ENCODE data around the gene PIP. TPM values are rescaled to one million over a fixed set of nuclear protein-coding genes. Genes with fewer than 3 reads are reported as not detected.
"Not testable (repeated sequence)": the region's sequence is repeated elsewhere in the genome, so short reads cannot be mapped to it uniquely, and the experiment has no call there.

Gene PIP
- total RNA-seq, 1 donor from 2014 or later: not detected

GRCh38 chr7:143130541-143130940 is 1.3 kb upstream of the PIP start:
- Histone ChIP-seq H3K9me3 (peaks cover 5% of the 10 kb centered on the region), H3K36me3 (no peaks in the 10 kb centered on the region), H3K4me3 (no peak overlapping the region), H3K4me1 (no peaks in the 10 kb centered on the region), H3K27me3 (no peaks in the 10 kb centered on the region), H3K27ac (no peak overlapping the region)
- no peak for ATAC-seq
- intact Hi-C loops (cut with DNase I): no loop called here
- DNase-seq: no peak
- no peak for TF ChIP-seq CTCF (IDR thresholded peaks at IDR 0.05)

- ATAC-seq (no peak), DNase-seq (no peak)
- Histone ChIP-seq H3K27ac (no peak overlapping the region), H3K4me1 (no peaks in the 10 kb centered on the region), H3K4me3 (no peak overlapping the region), H3K36me3 (no peaks in the 10 kb centered on the region), H3K27me3 (no peaks in the 10 kb centered on the region), H3K9me3 (no peaks in the 10 kb centered on the region)
- intact Hi-C loops (cut with DNase I): no loop called here
- TF ChIP-seq CTCF (IDR thresholded peaks at IDR 0.05): no peak
These were observed 15.2 kb downstream of the PIP start for GRCh38 chr7:143147070-143147469.

DNA sequence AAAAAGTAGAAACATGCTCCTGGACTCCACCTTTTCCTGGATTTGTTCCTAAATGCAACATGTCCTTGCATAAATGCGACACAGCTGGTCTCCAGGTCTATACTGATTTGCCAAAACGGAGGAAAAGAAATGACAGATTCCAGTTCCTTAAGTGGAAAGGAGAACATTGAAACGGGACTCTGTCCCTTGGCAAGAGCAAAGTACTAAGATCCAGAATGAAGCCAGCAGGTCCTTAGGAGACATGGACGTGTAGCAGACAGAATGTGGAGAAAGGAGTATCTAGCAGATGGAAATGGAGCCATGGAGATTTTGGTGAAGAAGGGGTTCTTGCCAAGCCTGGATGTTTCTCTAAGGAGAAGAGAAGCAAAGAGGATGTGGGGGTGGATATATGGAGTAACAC is 16.2 kb downstream of the PIP start:
- no peak for TF ChIP-seq CTCF (IDR thresholded peaks at IDR 0.05)
- Histone ChIP-seq H3K4me3 (no peak overlapping the region), H3K27ac (no peak overlapping the region), H3K27me3 (no peaks in the 10 kb centered on the region), H3K36me3 (no peaks in the 10 kb centered on the region), H3K4me1 (no peaks in the 10 kb centered on the region), H3K9me3 (no peaks in the 10 kb centered on the region)
- intact Hi-C loops (cut with DNase I): no loop called here
- no peak for DNase-seq
- no peak for ATAC-seq

DNA sequence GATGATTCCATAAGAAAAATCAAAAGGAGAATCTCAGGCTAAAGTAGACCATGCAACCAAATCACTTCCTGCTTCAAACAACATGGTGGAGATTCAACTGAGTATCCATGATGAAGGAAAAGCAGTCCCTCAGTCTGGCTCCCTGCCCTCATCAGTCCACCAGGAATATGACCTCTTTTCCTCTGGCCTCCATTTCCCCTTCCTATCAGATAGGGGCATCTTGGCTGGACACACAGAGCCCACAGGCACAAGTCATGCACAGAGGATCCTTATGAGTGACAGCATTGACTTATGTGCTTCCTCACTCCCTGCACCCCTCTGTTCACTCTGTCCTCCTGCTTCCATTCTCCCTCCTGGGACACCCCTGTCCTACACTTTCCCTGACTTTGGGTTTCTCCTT is 16.8 kb downstream of the PIP start:
- Histone ChIP-seq H3K4me3 (no peak overlapping the region), H3K27ac (no peak overlapping the region), H3K4me1 (no peaks in the 10 kb centered on the region), H3K27me3 (no peaks in the 10 kb centered on the region), H3K9me3 (no peaks in the 10 kb centered on the region), H3K36me3 (no peaks in the 10 kb centered on the region)
- intact Hi-C loops (cut with DNase I): no loop called here
- DNase-seq (no peak), ATAC-seq (no peak)
- no peak for TF ChIP-seq CTCF (IDR thresholded peaks at IDR 0.05)

DNA sequence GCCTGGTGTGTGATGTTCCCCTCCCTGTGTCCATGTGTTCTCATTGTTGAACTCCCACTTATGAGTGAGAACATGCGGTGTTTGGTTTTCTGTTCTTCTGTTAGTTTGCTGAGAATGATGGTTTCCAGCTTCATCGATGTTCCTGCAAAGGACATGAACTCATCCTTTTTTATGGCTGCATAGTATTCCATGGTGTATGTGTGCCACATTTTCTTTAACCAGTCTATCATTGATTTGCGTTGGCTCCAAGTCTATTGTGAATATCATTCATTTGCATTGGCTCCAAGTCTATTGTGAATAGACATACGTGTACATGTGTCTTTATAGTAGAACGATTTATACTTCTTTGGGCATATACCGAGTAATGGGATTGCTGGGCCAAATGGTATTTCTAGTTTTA is 18.8 kb downstream of the PIP start:
- intact Hi-C loops (cut with DNase I); H3K9me3 ChIP-seq; DNase-seq; H3K27me3 ChIP-seq; ATAC-seq; H3K4me3 ChIP-seq; H3K36me3 ChIP-seq; H3K27ac ChIP-seq; H3K4me1 ChIP-seq: not testable (repeated sequence)

- ATAC-seq; H3K4me1 ChIP-seq; H3K4me3 ChIP-seq; H3K9me3 ChIP-seq; H3K27ac ChIP-seq; DNase-seq; H3K27me3 ChIP-seq; H3K36me3 ChIP-seq; intact Hi-C loops (cut with DNase I): not testable (repeated sequence)
These were observed 26.7 kb downstream of the PIP start for GRCh38 chr7:143158617-143159016.

DNA sequence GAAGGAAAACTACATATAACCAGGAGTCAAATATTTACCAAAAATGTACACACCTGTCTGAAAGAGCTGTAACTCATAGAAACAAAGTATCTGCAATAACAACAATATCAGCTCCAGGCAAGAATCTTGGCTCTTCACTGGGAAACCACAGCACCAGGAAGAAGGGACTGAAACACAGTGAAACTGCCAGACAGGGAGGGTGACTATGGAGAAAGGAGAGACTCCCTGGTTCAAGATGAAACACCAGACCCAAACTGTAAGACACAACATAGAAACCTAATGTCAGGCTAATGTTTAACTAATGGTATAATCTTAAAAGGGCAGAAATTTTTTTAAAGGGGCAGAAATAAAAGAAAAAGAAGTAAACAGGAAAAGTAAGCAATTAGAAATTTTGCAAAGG is 39.8 kb downstream of the PIP start:
- intact Hi-C loops (cut with DNase I): no loop called here
- H3K4me1 ChIP-seq: no peaks in the 10 kb centered on the region
- DNase-seq: no peak
- no peak overlapping the region for H3K27ac ChIP-seq
- H3K4me3 ChIP-seq: no peak overlapping the region
- no peaks in the 10 kb centered on the region for H3K27me3 ChIP-seq
- no peaks in the 10 kb centered on the region for H3K9me3 ChIP-seq
- no peaks in the 10 kb centered on the region for H3K36me3 ChIP-seq
- TF ChIP-seq CTCF (IDR thresholded peaks at IDR 0.05): no peak
- ATAC-seq: no peak

Measured in upper lobe of right lung (tissue), 1 donor.